ENCODE data around the gene FBXL17. TPM values are rescaled to one million over a fixed set of nuclear protein-coding genes. Genes with fewer than 3 reads are reported as not detected.

Gene FBXL17
- total RNA-seq, 1 experiment from 2014 or later, result 18.2 TPM

GRCh38 chr5:108125771-108126511 lies 256.0 kb downstream of the FBXL17 start:
- Mint-ChIP-seq H3K4me1 (ENCODE audit: insufficient read depth, unreplicated experiment) (no peaks in the 10 kb centered on the region), H3K9me3 (ENCODE audit: unreplicated experiment) (no peaks in the 10 kb centered on the region), H3K27me3 (ENCODE audit: insufficient read depth, unreplicated experiment) (no peaks in the 10 kb centered on the region), H3K27ac (ENCODE audit: low read depth, unreplicated experiment) (no peak overlapping the region), H3K36me3 (ENCODE audit: insufficient read depth, unreplicated experiment) (no peaks in the 10 kb centered on the region), H3K4me3 (ENCODE audit: unreplicated experiment) (no peak overlapping the region)
- no TSS peak for BruUV-seq (replicated peaks)
- DNase-seq (ENCODE audit: unreplicated experiment), result no peak
- TF ChIP-seq CTCF (IDR thresholded peaks at IDR 0.05; ENCODE audit: unreplicated experiment), result no peak
- ChIA-PET CTCF (no interaction called here), POLR2A (interaction anchor here (0.7 kb wide), 1 partner anchor 29 kb away, joined by 3 read pairs; no protein-coding TSS in a partner anchor)
- intact Hi-C loops (cut with micrococcal nuclease), result no loop called here

- DNase-seq (ENCODE audit: unreplicated experiment), result no peak
- Mint-ChIP-seq H3K9me3 (ENCODE audit: unreplicated experiment) (no peaks in the 10 kb centered on the region), H3K4me3 (ENCODE audit: unreplicated experiment) (no peak overlapping the region), H3K36me3 (ENCODE audit: insufficient read depth, unreplicated experiment) (no peaks in the 10 kb centered on the region), H3K27ac (ENCODE audit: low read depth, unreplicated experiment) (no peak overlapping the region), H3K4me1 (ENCODE audit: insufficient read depth, unreplicated experiment) (no peaks in the 10 kb centered on the region), H3K27me3 (ENCODE audit: insufficient read depth, unreplicated experiment) (no peaks in the 10 kb centered on the region)
- ChIA-PET POLR2A (no interaction called here), CTCF (interaction anchor here (0.6 kb wide), 1 partner anchor 9 kb away, joined by 4 read pairs; no protein-coding TSS in a partner anchor)
- TF ChIP-seq CTCF (IDR thresholded peaks at IDR 0.05; ENCODE audit: unreplicated experiment), result no peak
- BruUV-seq (replicated peaks), result no TSS peak
- intact Hi-C loops (cut with micrococcal nuclease), result no loop called here
Measured at GRCh38 chr5:108124596-108124995, 257.3 kb downstream of the FBXL17 start.

- Mint-ChIP-seq H3K4me1 (ENCODE audit: insufficient read depth, unreplicated experiment) (no peaks in the 10 kb centered on the region), H3K27ac (ENCODE audit: low read depth, unreplicated experiment) (no peak overlapping the region), H3K4me3 (ENCODE audit: unreplicated experiment) (no peak overlapping the region), H3K27me3 (ENCODE audit: insufficient read depth, unreplicated experiment) (no peaks in the 10 kb centered on the region), H3K9me3 (ENCODE audit: unreplicated experiment) (no peaks in the 10 kb centered on the region), H3K36me3 (ENCODE audit: insufficient read depth, unreplicated experiment) (no peaks in the 10 kb centered on the region)
- BruUV-seq (replicated peaks), result no TSS peak
- intact Hi-C loops (cut with micrococcal nuclease), result no loop called here
- ChIA-PET POLR2A (no interaction called here), CTCF (no interaction called here)
- no peak for DNase-seq (ENCODE audit: unreplicated experiment)
- TF ChIP-seq CTCF (IDR thresholded peaks at IDR 0.05; ENCODE audit: unreplicated experiment), result no peak
Measured at GRCh38 chr5:108122702-108123101, 259.2 kb downstream of the FBXL17 start.

- no peaks in the 10 kb centered on the region for H3K36me3 Mint-ChIP-seq (ENCODE audit: insufficient read depth, unreplicated experiment)
- H3K4me3 Mint-ChIP-seq (ENCODE audit: unreplicated experiment), result no peak overlapping the region
- no TSS peak for BruUV-seq (replicated peaks)
- ChIA-PET CTCF (interaction anchor here (0.5 kb wide), 1 partner anchor 154 kb away, joined by 3 read pairs; no protein-coding TSS in a partner anchor), POLR2A (no interaction called here)
- TF ChIP-seq CTCF (IDR thresholded peaks at IDR 0.05; ENCODE audit: unreplicated experiment), result no peak
- DNase-seq (ENCODE audit: unreplicated experiment), result no peak
- intact Hi-C loops (cut with micrococcal nuclease), result no loop called here
- H3K27me3 Mint-ChIP-seq (ENCODE audit: insufficient read depth, unreplicated experiment), result no peaks in the 10 kb centered on the region
- no peaks in the 10 kb centered on the region for H3K4me1 Mint-ChIP-seq (ENCODE audit: insufficient read depth, unreplicated experiment)
- H3K9me3 Mint-ChIP-seq (ENCODE audit: unreplicated experiment), result no peaks in the 10 kb centered on the region
- H3K27ac Mint-ChIP-seq (ENCODE audit: low read depth, unreplicated experiment), result no peak overlapping the region
Measured at GRCh38 chr5:108118813-108119514, 262.9 kb downstream of the FBXL17 start.
